BLaER1 (cell line): ENCODE measurements around the gene CHORDC1.
"Not testable (repeated sequence)": the region's sequence is repeated elsewhere in the genome, so short reads cannot be mapped to it uniquely, and the experiment has no call there.

Source experiments
- H3K27ac ChIP-seq: shearing (Covaris generic); formaldehyde crosslinking; 2 replicates; pipeline ENCODE4 v1.8.1; 2022
- H3K27me3 ChIP-seq: shearing (Covaris generic); formaldehyde crosslinking; 2 replicates; pipeline ENCODE4 v1.8.1; 2022
- H3K36me3 ChIP-seq: shearing (Covaris generic); formaldehyde crosslinking; 2 replicates; pipeline ENCODE4 v1.8.1; 2022
- H3K4me1 ChIP-seq: shearing (Covaris generic); formaldehyde crosslinking; 2 replicates; pipeline ENCODE4 v1.8.1; 2022
- H3K4me2 ChIP-seq: shearing (Covaris generic); formaldehyde crosslinking; 2 replicates; pipeline ENCODE4 v1.8.1; 2022
- H3K4me3 ChIP-seq: shearing (Covaris generic); formaldehyde crosslinking; 2 replicates; pipeline ENCODE4 v1.8.1; 2022
- H3K9ac ChIP-seq: shearing (Covaris generic); formaldehyde crosslinking; 2 replicates; pipeline ENCODE4 v1.8.1; 2022
- H3K9me3 ChIP-seq: shearing (Covaris generic); formaldehyde crosslinking; 2 replicates; pipeline ENCODE4 v1.8.1; 2022
- H4K20me1 ChIP-seq: shearing (Covaris generic); formaldehyde crosslinking; 2 replicates; pipeline ENCODE4 v1.8.1; 2022
- Cebpa-rat ChIP-seq: shearing (Covaris generic); IDR thresholded peaks from 2 replicates; pipeline ENCODE4 v1.8.1; 2022

Gene CHORDC1

DNA sequence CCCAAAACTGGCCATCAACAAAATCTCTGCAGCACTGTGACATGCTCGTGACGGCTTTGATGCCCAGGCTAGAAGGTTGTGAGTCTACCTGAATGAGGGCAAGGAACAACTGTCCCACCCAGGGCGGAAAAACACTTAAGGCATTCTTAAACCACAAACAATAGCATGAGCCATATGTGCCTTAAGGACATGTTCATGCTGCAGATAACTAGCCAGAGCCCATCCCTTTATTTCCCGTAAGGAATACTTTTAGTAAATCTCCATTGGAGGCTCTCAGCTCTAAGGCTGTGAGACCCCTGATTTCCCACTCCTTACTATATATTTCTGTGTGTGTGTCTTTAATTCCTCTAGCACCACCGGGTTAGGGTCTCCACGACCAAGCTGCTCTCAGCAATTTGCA is 3.4 kb downstream of the CHORDC1 start:
- peaks cover 28% of the 10 kb centered on the region for H3K4me1 ChIP-seq
- H4K20me1 ChIP-seq, result peaks cover 80% of the 10 kb centered on the region
- peaks cover 56% of the 10 kb centered on the region for H3K36me3 ChIP-seq
- H3K4me3 ChIP-seq, result no peak overlapping the region
- H3K9ac ChIP-seq, result no peak overlapping the region
- no peak for TF ChIP-seq Cebpa-rat
- H3K27me3 ChIP-seq, result no peaks in the 10 kb centered on the region
- no peak overlapping the region for H3K4me2 ChIP-seq
- H3K9me3 ChIP-seq, result peaks cover 13% of the 10 kb centered on the region
- no peak overlapping the region for H3K27ac ChIP-seq

- no peak overlapping the region for H3K4me3 ChIP-seq
- H3K9me3 ChIP-seq, result peaks cover 13% of the 10 kb centered on the region
- H3K27ac ChIP-seq, result no peak overlapping the region
- TF ChIP-seq Cebpa-rat, result no peak
- H3K27me3 ChIP-seq, result no peaks in the 10 kb centered on the region
- H3K4me1 ChIP-seq, result peaks cover 19% of the 10 kb centered on the region
- peaks cover 88% of the 10 kb centered on the region for H4K20me1 ChIP-seq
- H3K4me2 ChIP-seq, result no peak overlapping the region
- no peak overlapping the region for H3K9ac ChIP-seq
- peaks cover 63% of the 10 kb centered on the region for H3K36me3 ChIP-seq
Observed at GRCh38 chr11:90218606-90219005, 4.2 kb downstream of the CHORDC1 start.

DNA sequence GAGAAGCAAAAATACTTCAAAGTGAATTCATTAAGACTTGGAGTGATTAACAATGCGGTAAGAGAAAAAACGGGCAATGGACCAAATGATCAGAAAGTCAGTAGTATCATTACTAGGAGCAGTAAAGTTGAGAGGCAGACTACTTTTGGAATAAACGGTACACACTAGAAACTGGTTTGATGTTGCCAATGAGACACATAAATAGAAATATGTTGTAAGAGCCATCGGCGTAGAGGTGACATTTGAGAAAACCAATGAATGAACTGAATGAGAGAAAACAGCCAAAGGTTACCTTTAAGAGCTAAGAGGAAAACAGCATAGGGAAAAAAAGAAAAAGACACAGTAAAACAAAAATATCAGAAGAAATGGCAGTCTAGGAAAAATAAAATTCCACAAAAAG is 6.2 kb downstream of the CHORDC1 start:
- H4K20me1 ChIP-seq, result peaks cover 97% of the 10 kb centered on the region
- no peak overlapping the region for H3K27ac ChIP-seq
- H3K27me3 ChIP-seq, result no peaks in the 10 kb centered on the region
- TF ChIP-seq Cebpa-rat, result no peak
- H3K4me3 ChIP-seq, result no peak overlapping the region
- no peak overlapping the region for H3K9ac ChIP-seq
- H3K4me2 ChIP-seq, result no peak overlapping the region
- H3K4me1 ChIP-seq, result peaks cover 15% of the 10 kb centered on the region
- peaks cover 13% of the 10 kb centered on the region for H3K9me3 ChIP-seq
- H3K36me3 ChIP-seq, result peaks cover 83% of the 10 kb centered on the region

- H4K20me1 ChIP-seq, result peaks cover 85% of the 10 kb centered on the region
- no peak overlapping the region for H3K9ac ChIP-seq
- H3K27ac ChIP-seq, result no peak overlapping the region
Observed at GRCh38 chr11:90213322-90213721, 9.5 kb downstream of the CHORDC1 start.

DNA sequence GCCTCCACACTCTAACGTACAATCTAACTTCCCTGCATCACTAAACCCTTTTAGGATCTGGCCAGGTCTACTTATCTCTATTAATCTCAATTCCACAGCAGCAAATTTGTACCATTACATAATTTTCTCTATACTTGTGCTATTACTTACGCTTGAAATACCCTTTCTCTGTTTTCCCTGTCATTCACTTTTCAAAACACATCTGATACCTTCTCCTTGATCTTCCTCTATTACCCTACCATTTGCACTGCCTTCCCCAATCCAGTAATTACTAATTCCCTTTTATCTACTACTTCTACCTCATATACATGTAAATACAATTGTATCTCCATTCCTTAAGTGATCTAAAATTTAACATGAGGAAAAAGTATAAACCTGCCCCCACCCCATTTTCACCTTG is 14.0 kb downstream of the CHORDC1 start:
- peaks cover 74% of the 10 kb centered on the region for H3K36me3 ChIP-seq
- no peaks in the 10 kb centered on the region for H3K27me3 ChIP-seq
- no peak overlapping the region for H3K4me2 ChIP-seq
- TF ChIP-seq Cebpa-rat, result no peak
- H3K4me1 ChIP-seq, result peaks cover 10% of the 10 kb centered on the region
- H3K9ac ChIP-seq, result no peak overlapping the region
- H3K9me3 ChIP-seq, result no peaks in the 10 kb centered on the region
- H3K4me3 ChIP-seq, result no peak overlapping the region
- no peak overlapping the region for H3K27ac ChIP-seq
- H4K20me1 ChIP-seq, result peaks cover 74% of the 10 kb centered on the region

More at GRCh38 chr11:90213322-90213721, 9.5 kb downstream of the CHORDC1 start:
- Histone ChIP-seq H3K4me1 (no peaks in the 10 kb centered on the region), H3K27me3 (no peaks in the 10 kb centered on the region), H3K4me2 (no peak overlapping the region), H3K9me3 (no peaks in the 10 kb centered on the region; the same call in 1 of the 2 replicates), H3K36me3 (peaks cover 86% of the 10 kb centered on the region), H3K4me3 (no peak overlapping the region)
- TF ChIP-seq Cebpa-rat, result no peak

- not testable (repeated sequence) for H3K27ac ChIP-seq, H3K9ac ChIP-seq, H3K4me2 ChIP-seq, H3K4me3 ChIP-seq, H3K9me3 ChIP-seq, H3K27me3 ChIP-seq
- Histone ChIP-seq H4K20me1 (peaks cover 66% of the 10 kb centered on the region), H3K4me1 (peaks cover 10% of the 10 kb centered on the region), H3K36me3 (peaks cover 72% of the 10 kb centered on the region)
Observed at GRCh38 chr11:90207992-90208391, 14.9 kb downstream of the CHORDC1 start.

DNA sequence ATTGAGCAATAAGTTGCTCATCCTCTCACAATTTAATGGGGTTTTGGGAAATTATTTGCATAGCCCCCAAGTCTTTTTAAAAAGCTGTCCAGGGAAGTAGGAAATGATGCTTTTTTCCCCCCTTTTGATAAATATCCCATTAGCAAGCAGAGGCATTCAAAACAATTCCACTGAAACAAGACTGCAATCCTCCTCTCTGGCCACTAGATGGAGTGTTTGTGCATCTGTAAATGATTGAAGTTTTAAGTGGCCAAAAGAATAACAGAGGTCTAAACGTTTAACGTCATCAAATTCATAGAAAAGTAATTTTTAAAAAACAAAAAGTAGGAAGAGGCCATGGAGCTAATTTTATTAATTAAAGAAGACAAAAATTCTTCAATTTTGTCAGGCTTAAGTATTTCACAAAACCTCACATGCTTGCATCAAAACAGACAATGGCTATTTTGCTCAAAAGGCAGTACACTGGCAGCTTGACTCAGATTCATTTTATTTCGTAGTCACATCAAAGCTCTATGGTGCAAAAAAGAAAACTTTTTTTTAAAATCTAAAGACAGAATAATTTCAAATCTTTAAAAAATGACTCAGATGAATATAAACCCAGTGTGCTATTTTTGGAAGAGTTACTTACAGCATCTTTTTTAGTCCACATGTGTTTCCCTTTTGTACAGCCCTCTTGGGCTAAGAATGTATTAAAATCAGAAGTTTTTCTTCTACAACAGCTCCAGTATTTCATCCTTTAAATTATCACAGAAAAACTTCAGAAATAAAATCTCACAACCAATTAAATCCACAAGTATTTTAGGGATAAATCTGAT is 17.8 kb downstream of the CHORDC1 start:
- no peak overlapping the region for H3K4me3 ChIP-seq
- no peak for TF ChIP-seq Cebpa-rat
- no peaks in the 10 kb centered on the region for H3K9me3 ChIP-seq
- no peak overlapping the region; the same call in 1 of the 2 replicates for H3K9ac ChIP-seq
- peak overlapping the region; percentile 36 for H3K4me2 ChIP-seq
- peaks cover 47% of the 10 kb centered on the region for H4K20me1 ChIP-seq
- H3K4me1 ChIP-seq, result peaks cover 10% of the 10 kb centered on the region
- H3K36me3 ChIP-seq, result peaks cover 55% of the 10 kb centered on the region
- no peak overlapping the region for H3K27ac ChIP-seq
- no peaks in the 10 kb centered on the region for H3K27me3 ChIP-seq

GRCh38 chr11:90204407-90204806 is 18.4 kb downstream of the CHORDC1 start:
- H3K9ac ChIP-seq, result no peak overlapping the region
- peaks cover 49% of the 10 kb centered on the region for H3K36me3 ChIP-seq
- no peak for TF ChIP-seq Cebpa-rat

DNA sequence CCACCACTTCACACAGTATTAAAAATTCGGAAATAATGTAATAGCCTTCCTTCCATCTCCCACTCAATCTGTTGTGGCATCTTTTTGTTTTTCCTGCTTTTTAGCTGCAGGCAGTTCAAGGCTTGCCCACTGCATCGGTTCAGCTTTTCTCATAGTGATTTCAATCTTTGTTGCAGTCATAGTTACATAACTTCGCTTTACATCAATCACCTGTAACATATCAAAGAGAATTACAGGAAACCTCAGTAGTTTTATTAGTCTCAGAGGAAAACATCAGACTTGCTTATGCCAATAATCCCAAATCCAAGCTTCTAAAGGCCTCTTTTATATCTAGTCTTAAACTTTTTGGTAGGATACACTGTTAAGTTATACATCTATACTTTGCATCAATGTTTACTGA is 20.5 kb downstream of the CHORDC1 start:
- Histone ChIP-seq H3K4me1 (peaks cover 10% of the 10 kb centered on the region), H3K4me3 (no peak overlapping the region), H3K4me2 (no peak overlapping the region), H3K27me3 (no peaks in the 10 kb centered on the region), H4K20me1 (peaks cover 24% of the 10 kb centered on the region), H3K27ac (no peak overlapping the region), H3K36me3 (peaks cover 53% of the 10 kb centered on the region), H3K9me3 (no peaks in the 10 kb centered on the region), H3K9ac (no peak overlapping the region)
- no peak for TF ChIP-seq Cebpa-rat

More at GRCh38 chr11:90204407-90204806, 18.4 kb downstream of the CHORDC1 start:
- peaks cover 10% of the 10 kb centered on the region for H3K4me1 ChIP-seq
- no peaks in the 10 kb centered on the region for H3K9me3 ChIP-seq
- H4K20me1 ChIP-seq, result peaks cover 42% of the 10 kb centered on the region
- no peak overlapping the region for H3K27ac ChIP-seq
- no peak overlapping the region for H3K4me3 ChIP-seq
- H3K4me2 ChIP-seq, result no peak overlapping the region
- H3K27me3 ChIP-seq, result no peaks in the 10 kb centered on the region

DNA sequence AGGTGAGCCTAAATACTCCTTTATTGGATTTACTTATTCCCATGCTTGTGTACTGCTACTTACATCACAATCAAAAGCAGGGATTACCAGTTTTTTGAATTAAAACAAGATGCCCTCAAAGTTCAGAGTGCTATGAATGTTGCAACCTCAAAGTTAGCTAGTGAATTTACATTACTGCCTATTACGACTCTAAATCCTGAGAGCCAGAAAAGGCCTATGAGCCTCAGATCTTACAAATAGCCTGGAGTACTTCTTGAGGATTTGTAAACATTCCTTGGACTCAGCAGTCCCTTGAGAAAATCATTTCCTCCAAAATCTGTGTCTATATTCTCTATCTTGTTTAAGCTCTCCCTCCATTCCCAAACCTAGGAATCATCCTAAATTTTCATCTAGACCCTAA is 25.5 kb downstream of the CHORDC1 start:
- no peak overlapping the region for H3K27ac ChIP-seq

More for the DNA sequence above, 25.5 kb downstream of the CHORDC1 start:
- H3K36me3 ChIP-seq, result peaks cover 53% of the 10 kb centered on the region
- H3K9ac ChIP-seq, result no peak overlapping the region
- H3K4me2 ChIP-seq, result no peak overlapping the region
- H3K27me3 ChIP-seq, result no peaks in the 10 kb centered on the region
- no peaks in the 10 kb centered on the region for H3K9me3 ChIP-seq
- H4K20me1 ChIP-seq, result no peaks in the 10 kb centered on the region
- no peak overlapping the region for H3K4me3 ChIP-seq
- no peak for TF ChIP-seq Cebpa-rat
- H3K4me1 ChIP-seq, result no peaks in the 10 kb centered on the region
